Progenitor cell of endocrine pancreas (in vitro differentiated cells): Measurements from ENCODE around the gene ABCB9. TPM values are rescaled to one million over a fixed set of nuclear protein-coding genes. Genes with fewer than 3 reads are reported as not detected.

Experiments
- DNase-seq: peaks from one replicate; pipeline ENCODE4 v3.0.0; 2021; ENCODE audit warnings: low spot score; ENCODE audit not compliant: unreplicated experiment
- H3K27ac Mint-ChIP-seq: 2 replicates; pipeline ENCODE4 v1.8.0; 2021; ENCODE audit warnings: mild to moderate bottlenecking, moderate library complexity, mixed read lengths
- H3K27me3 Mint-ChIP-seq: 2 replicates; pipeline ENCODE4 v1.8.0; 2021; ENCODE audit warnings: mixed read lengths
- H3K36me3 Mint-ChIP-seq: 2 replicates; pipeline ENCODE4 v1.8.0; 2022; ENCODE audit warnings: mixed read lengths; ENCODE audit not compliant: insufficient read depth
- H3K4me1 Mint-ChIP-seq: 2 replicates; pipeline ENCODE4 v1.8.0; 2021; ENCODE audit warnings: low read depth, mixed read lengths
- H3K4me3 Mint-ChIP-seq: 2 replicates; pipeline ENCODE4 v1.8.0; 2021; ENCODE audit warnings: low read depth, mild to moderate bottlenecking, moderate library complexity, mixed read lengths
- H3K9me3 Mint-ChIP-seq: 2 replicates; pipeline ENCODE4 v1.8.0; 2021; ENCODE audit warnings: low read depth, mixed read lengths
- CTCF ChIP-seq: fragments of 200-600 bp; sonication (generic); IDR thresholded peaks from one replicate; pipeline ENCODE4 v1.5.0; 2021; ENCODE audit warnings: antibody characterized with exemption, mild to moderate bottlenecking; ENCODE audit not compliant: unreplicated experiment
- total RNA-seq: library from RNA; stranded (reverse); gene quantifications from 2 replicates; pipeline ENCODE4 v1.2.1, GENCODE V29; 2021

The ABCB9 gene
- total RNA-seq, 1 donor from 2014 or later: 10.4 TPM

- Mint-ChIP-seq H3K4me1 (no peaks in the 10 kb centered on the region), H3K4me3 (no peak overlapping the region), H3K9me3 (no peaks in the 10 kb centered on the region), H3K27me3 (no peaks in the 10 kb centered on the region), H3K36me3 (no peaks in the 10 kb centered on the region), H3K27ac (no peak overlapping the region)
- no peak for TF ChIP-seq CTCF
- no peak for DNase-seq
Observed at GRCh38 chr12:122994781-122995502, 28.7 kb upstream of the ABCB9 start.

GRCh38 chr12:122994140-122994675 is 27.9 kb upstream of the ABCB9 start:
- TF ChIP-seq CTCF: no peak
- no peak for DNase-seq
- no peak overlapping the region for H3K27ac Mint-ChIP-seq
- H3K9me3 Mint-ChIP-seq: no peaks in the 10 kb centered on the region
- no peaks in the 10 kb centered on the region for H3K36me3 Mint-ChIP-seq
- no peaks in the 10 kb centered on the region for H3K27me3 Mint-ChIP-seq
- no peak overlapping the region for H3K4me3 Mint-ChIP-seq
- H3K4me1 Mint-ChIP-seq: no peaks in the 10 kb centered on the region

GRCh38 chr12:122992386-122992785 is 26.1 kb upstream of the ABCB9 start:
- no peak for DNase-seq
- H3K4me1 Mint-ChIP-seq: no peaks in the 10 kb centered on the region
- H3K9me3 Mint-ChIP-seq: no peaks in the 10 kb centered on the region
- H3K4me3 Mint-ChIP-seq: no peak overlapping the region
- no peak overlapping the region for H3K27ac Mint-ChIP-seq
- no peaks in the 10 kb centered on the region for H3K36me3 Mint-ChIP-seq
- H3K27me3 Mint-ChIP-seq: no peaks in the 10 kb centered on the region
- TF ChIP-seq CTCF: no peak

GRCh38 chr12:122991623-122992275 is 25.5 kb upstream of the ABCB9 start:
- no peaks in the 10 kb centered on the region for H3K4me1 Mint-ChIP-seq
- TF ChIP-seq CTCF: no peak
- no peaks in the 10 kb centered on the region for H3K9me3 Mint-ChIP-seq
- H3K27ac Mint-ChIP-seq: no peak overlapping the region
- no peak overlapping the region for H3K4me3 Mint-ChIP-seq
- no peaks in the 10 kb centered on the region for H3K27me3 Mint-ChIP-seq
- DNase-seq: no peak
- no peaks in the 10 kb centered on the region for H3K36me3 Mint-ChIP-seq

GRCh38 chr12:122990961-122991622 is 24.8 kb upstream of the ABCB9 start:
- no peak overlapping the region for H3K27ac Mint-ChIP-seq
- no peaks in the 10 kb centered on the region for H3K4me1 Mint-ChIP-seq
- no peak for DNase-seq
- H3K9me3 Mint-ChIP-seq: no peaks in the 10 kb centered on the region
- TF ChIP-seq CTCF: no peak
- H3K36me3 Mint-ChIP-seq: no peaks in the 10 kb centered on the region
- no peak overlapping the region for H3K4me3 Mint-ChIP-seq
- no peaks in the 10 kb centered on the region for H3K27me3 Mint-ChIP-seq
